Stimulated activated CD4-positive, alpha-beta T cell treated with anti-CD3 and anti-CD28 coated beads, Interleukin-4, amount 100 ng/mL, for 4 hours (primary cell): ENCODE measurements around the gene TMCO4.

Experiments used
- DNase-seq, 2 experiments: peaks; one replicate each; pipeline ENCODE4 v3.0.0-alpha.2; 2020

Gene TMCO4

DNA sequence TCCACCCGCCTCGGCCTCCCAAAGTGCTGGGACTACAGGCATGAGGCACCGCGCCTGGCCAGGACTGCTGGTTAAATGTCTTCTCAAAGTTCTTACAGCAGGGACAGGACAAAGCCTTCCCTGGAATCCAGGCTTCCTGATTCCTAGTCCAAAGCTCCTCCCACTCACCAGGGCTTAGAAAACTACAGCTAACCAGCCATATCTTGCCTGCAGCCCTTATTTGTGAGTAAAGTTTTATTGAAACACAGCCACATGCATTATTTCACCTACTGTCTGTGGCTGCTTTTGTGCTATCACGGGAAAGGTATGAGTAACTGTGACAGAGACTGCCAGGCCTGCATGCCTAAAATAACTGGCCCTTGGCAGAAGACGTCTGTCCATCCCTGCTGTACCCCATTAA lies 24.4 kb downstream of the TMCO4 start:
- no peak for DNase-seq

DNA sequence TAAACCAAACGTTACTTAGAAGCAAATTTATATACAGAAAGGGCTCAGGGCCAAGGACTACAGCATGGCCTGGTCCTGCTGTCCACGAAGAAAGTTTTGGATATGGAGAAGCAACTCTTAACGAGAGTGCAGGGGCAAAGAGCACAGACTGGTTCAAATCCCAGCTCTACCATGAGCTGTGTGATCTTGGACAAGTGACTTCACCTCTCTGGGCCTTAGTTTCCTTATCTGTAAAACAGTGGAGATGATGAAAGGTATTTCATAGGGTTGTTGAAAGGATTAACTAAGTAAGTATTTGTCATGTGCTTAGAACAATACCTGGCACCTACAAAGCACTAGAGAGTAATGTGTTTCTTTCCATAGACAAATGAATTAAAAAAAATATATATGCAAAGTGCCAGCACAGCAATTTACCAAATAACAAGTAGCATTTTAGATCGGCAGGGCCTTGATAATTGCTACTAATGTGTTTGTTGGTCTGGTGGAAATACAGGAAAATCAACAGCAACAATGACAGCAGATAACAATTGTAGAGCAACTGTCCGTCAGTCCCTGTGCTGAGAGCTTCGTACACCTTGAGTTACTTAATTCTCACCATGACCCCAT lies 25.4 kb downstream of the TMCO4 start:
- DNase-seq, result no peak

- DNase-seq, result no peak
These were observed 26.2 kb downstream of the TMCO4 start for GRCh38 chr1:19773485-19773884.

- no peak for DNase-seq
These were observed 27.7 kb downstream of the TMCO4 start for GRCh38 chr1:19772053-19772452.

DNA sequence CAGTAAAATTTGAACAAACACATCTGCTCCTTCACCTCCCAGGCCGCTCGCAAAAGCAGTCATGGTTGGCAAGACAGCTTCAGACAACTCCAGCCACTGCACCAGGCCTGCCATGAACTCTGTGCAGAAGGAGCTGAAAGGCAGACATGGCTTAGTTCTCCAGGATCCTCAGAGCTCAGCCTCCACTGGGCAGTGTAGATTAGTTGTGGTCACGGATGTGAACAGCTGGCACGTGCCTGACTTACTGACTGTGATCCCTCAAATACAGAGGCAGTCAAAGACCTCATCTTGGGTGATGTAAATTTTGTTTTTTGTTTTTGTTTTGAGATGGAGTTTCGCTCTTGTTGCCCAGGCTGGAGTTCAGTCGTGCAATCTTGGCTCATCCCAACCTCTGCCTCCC lies 28.4 kb downstream of the TMCO4 start:
- no peak for DNase-seq

GRCh38 chr1:19770436-19771190 lies 29.1 kb downstream of the TMCO4 start:
- no peak for DNase-seq

GRCh38 chr1:19769211-19769932 lies 30.3 kb downstream of the TMCO4 start:
- no peak for DNase-seq

- DNase-seq, result no peak
These were observed 31.1 kb downstream of the TMCO4 start for GRCh38 chr1:19768353-19769210.

DNA sequence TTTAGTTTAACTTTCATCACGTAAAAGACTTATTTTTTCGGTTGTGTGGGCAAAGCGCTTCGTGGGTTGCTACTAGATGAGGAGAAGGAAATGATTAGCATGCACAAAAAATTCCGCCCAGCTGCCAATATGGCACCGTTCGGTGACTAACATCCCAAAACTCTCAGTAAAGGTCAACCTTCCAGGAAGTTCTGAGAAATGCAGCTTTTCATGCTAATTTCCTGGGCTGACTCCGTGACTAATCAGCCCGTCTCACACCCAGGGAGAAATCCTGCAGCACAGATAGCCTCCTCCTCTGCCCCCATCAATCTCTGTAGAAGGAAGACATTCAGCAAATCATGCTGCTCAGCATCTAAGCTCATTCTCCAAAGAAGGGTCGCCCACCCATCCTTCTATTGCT lies 34.1 kb downstream of the TMCO4 start:
- peak; percentile 3 to 7 for DNase-seq

DNA sequence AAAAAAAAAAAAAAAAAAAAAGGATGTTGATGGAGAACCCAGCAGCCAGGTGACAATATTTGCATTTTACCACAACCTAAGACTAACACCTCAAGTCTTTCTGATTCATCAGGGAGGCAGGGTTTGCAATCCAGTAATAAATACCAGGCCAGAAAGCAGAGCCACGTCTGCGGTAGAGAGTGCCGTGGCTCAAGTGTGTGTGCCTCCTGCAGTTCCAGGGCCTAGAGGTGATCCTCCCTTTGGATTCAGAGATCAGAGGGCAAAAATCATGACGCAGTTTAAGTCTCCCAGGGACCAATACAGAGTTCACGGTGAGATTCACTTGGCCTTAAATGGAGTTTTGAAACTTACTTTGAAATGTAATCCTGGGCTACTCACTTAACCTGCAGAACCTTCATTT lies 34.9 kb downstream of the TMCO4 start:
- DNase-seq, result no peak

DNA sequence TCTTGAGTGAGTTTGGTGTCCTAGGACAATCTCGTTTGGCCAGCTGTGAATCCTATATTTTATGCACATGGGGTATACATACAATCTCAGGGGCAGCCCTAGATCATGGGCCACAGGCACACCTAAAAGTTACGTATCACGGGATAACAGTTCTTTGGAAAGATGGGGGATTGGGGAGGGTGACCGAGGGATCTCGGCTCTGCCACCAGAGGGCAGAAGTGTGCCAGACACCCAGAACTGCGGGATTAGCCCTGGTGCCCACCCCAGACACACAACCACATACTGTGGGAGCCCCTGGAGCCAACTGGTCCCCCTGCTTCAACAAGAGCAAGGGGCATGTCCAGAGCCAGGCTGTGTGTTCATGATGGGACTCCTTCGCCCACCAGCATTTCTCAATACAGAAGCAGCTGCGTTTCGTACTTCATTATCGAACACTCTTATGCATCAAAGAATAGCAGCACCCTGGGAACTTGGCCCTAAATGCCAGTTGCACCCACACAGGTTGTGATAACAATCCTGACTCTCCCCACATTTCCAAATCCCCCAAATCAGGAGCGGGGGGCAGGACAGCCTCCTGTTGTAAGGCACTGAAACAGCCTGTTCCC lies 37.4 kb downstream of the TMCO4 start:
- peak in 1 of 2 experiments; percentile 35 for DNase-seq

DNA sequence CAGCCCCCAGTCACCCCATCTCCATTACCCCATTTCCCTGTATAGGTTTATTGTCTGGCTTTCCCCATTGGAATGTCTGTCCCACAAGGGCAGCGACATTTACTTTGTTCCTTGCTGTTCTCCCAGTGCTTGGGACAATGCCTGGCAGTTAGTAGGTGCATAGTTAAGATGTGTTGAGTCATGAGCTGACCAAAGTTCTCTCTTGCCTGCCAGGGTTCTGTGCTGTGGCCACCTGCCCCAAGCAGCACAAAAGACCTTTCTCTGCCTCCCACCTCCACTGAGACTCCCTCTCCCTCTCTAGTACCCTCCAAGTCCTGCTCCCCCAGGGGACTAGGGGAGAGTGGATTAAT lies 40.0 kb downstream of the TMCO4 start:
- no peak for DNase-seq

DNA sequence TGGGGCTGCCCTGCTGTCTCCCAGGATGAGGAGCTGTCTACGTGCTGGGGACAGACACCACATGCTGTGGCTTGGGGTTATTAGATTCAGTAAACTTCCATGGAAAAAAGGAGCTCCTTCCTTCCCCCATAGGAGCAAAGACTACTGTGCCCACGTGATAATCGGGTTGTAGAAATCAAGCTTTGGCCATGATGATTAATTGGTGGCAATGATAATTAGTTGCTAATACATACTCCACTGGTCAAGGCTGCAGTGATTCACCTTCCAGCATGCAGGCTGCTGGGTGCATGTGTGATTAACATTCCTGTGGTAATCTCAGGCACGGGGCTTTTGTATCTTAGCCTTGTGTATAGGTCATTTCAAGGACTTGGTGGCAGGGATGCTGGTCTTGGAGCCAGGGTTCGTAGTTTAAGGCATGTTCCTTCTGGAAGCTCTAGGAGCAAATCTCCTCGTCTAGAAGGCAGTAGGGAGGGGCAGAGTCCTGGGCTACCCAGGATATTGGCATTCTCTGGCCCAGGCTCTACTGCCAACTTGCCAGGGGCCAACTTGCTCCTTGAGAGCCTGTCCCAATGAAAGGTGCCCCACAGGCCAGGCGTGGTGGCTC lies 41.4 kb downstream of the TMCO4 start:
- no peak for DNase-seq

GRCh38 chr1:19757641-19758040 lies 42.1 kb downstream of the TMCO4 start:
- DNase-seq, result no peak

GRCh38 chr1:19756480-19756879 lies 43.2 kb downstream of the TMCO4 start:
- no peak for DNase-seq

DNA sequence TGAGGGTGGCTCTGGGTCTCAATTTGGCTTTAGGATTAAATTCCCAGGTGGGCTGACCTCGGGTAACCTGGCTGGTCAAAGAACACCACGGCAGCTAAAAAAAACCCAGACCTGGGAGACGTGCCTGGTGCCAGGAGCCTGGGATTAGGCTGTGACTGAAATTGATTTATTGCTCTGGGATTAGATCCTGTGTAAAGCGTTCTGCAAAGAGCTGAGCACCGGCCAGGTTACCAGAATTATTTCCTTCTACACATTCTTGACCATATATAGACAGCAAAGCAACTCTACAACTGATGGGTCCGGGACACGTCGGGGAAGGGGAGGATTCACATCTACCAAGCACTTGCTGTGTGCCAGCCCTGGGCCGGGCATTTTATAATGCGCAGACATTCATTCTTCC lies 45.2 kb downstream of the TMCO4 start:
- no peak for DNase-seq

GRCh38 chr1:19752083-19752696 lies 47.5 kb downstream of the TMCO4 start:
- no peak for DNase-seq

DNA sequence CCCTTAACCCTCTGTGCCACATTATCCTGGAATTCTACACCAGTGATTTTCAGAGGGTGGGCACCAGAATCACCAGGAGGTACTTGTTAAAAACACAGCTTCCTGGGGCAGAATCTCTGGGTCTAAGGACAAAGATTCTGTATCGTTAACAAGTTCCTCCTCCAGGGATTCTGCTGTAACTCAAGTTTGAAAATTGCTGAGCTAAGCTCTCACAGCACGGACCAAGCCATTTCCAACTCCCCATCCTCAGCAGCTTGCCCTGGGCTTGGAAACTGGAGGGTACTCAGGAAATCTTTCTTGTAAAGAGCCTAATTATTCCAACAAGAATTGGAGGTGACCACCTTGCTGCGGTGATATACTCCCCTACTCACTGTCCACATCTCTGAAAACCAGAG lies 48.8 kb downstream of the TMCO4 start:
- DNase-seq, result no peak

GRCh38 chr1:19750101-19750881 lies 49.4 kb downstream of the TMCO4 start:
- no peak for DNase-seq

- no peak for DNase-seq
These were observed 50.0 kb downstream of the TMCO4 start for GRCh38 chr1:19749685-19750084.

DNA sequence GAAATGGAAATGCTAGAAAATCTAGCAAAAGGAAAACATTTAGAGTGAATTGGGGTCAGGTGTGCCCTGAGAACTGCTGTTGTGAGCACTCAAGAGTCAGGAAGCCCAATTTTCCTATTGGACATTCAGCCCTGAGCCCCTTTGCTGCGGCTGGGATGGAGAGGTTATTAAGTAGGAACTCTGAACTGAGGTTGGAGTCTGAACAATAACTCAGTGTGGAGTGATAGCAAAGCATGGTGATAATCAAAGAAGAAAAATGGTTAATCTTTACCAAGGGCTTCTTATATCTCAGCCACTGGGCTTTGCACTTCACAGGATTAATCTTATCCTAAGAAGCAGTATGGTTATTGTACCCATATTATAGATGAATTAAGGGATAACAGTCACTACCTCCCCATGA lies 52.0 kb downstream of the TMCO4 start:
- no peak for DNase-seq
